Mesenchymal stem cell (in vitro differentiated cells and primary cell): ENCODE results near the gene PHETA1.
A peak's percentile ranks its signal among the peaks of the same experiment; 100 is the strongest.

Experiments
- DNase-seq: peaks from one replicate; pipeline ENCODE4 v3.0.0-alpha.2; 2013
- H2AFZ ChIP-seq: one replicate; pipeline ENCODE4 v1.6.1; 2013; ENCODE audit warnings: low read depth, mild to moderate bottlenecking, control low read depth, inconsistent platforms, low read length, moderate library complexity
- H2AK5ac ChIP-seq: 2 replicates; pipeline ENCODE4 v1.6.1; 2013; ENCODE audit warnings: low read length, moderate library complexity, mild to moderate bottlenecking, inconsistent platforms; ENCODE audit not compliant: severe bottlenecking
- H2BK120ac ChIP-seq: one replicate; pipeline ENCODE4 v1.6.1; 2013; ENCODE audit warnings: low read depth, mild to moderate bottlenecking, inconsistent platforms, low read length, moderate library complexity
- H2BK12ac ChIP-seq, 2 experiments: one replicate each; pipeline ENCODE4 v1.6.1; 2013; ENCODE audit warnings: inconsistent platforms in 2 of 2, low read length in 2 of 2, mild to moderate bottlenecking in 2 of 2, moderate library complexity in 2 of 2, control low read depth in 1 of 2
- H2BK15ac ChIP-seq: one replicate; pipeline ENCODE4 v1.6.1; 2013; ENCODE audit warnings: mild to moderate bottlenecking, low read depth, inconsistent platforms; ENCODE audit not compliant: poor library complexity, severe bottlenecking
- H2BK5ac ChIP-seq: 2 replicates; pipeline ENCODE4 v1.6.1; 2013; ENCODE audit warnings: low read depth, mild to moderate bottlenecking, low read length, control low read depth, inconsistent platforms; ENCODE audit not compliant: poor library complexity, severe bottlenecking
- H3K14ac ChIP-seq, 2 experiments: one replicate each; pipeline ENCODE4 v1.6.1; 2013; ENCODE audit warnings: inconsistent platforms in 2 of 2, low read length in 2 of 2, control low read depth in 1 of 2, mild to moderate bottlenecking in 1 of 2, moderate library complexity in 1 of 2
- H3K18ac ChIP-seq, 2 experiments: one replicate each; pipeline ENCODE4 v1.6.1; 2013; ENCODE audit warnings: inconsistent platforms in 2 of 2, low read length in 2 of 2, control low read depth in 1 of 2, low read depth in 1 of 2, mild to moderate bottlenecking in 1 of 2
- H3K23ac ChIP-seq, 2 experiments: one replicate each; pipeline ENCODE4 v1.6.1; 2013; ENCODE audit warnings: inconsistent platforms in 2 of 2, low read length in 2 of 2, mild to moderate bottlenecking in 2 of 2, moderate library complexity in 2 of 2, control low read depth in 1 of 2
- H3K27ac ChIP-seq: 2 replicates; pipeline ENCODE4 v1.5.1; 2013; ENCODE audit warnings: mild to moderate bottlenecking, moderate library complexity, low read length, control low read depth, inconsistent platforms; ENCODE audit not compliant: poor library complexity, severe bottlenecking
- H3K27me3 ChIP-seq, 2 experiments: 2 replicates each; pipeline versions ENCODE4 v1.6.1 to v1.7.0; 2013; ENCODE audit warnings: low read length in 2 of 2, mild to moderate bottlenecking in 2 of 2, moderate library complexity in 2 of 2, control low read depth in 1 of 2, inconsistent platforms in 1 of 2; ENCODE audit not compliant: control insufficient read depth in 1 of 2, insufficient read depth in 1 of 2
- H3K36me3 ChIP-seq, 2 experiments: 2 replicates each; pipeline versions ENCODE4 v1.6.1 to v1.7.0; 2013; ENCODE audit warnings: low read length in 2 of 2, control low read depth in 1 of 2, inconsistent platforms in 1 of 2, low read depth in 1 of 2, mild to moderate bottlenecking in 1 of 2; ENCODE audit not compliant: insufficient read depth in 2 of 2, control insufficient read depth in 1 of 2
- H3K4ac ChIP-seq, 2 experiments: one replicate each; pipeline ENCODE4 v1.6.1; 2013; ENCODE audit warnings: inconsistent platforms in 2 of 2, low read length in 2 of 2, mild to moderate bottlenecking in 2 of 2, moderate library complexity in 2 of 2, control low read depth in 1 of 2, low read depth in 1 of 2
- H3K4me1 ChIP-seq: 2 replicates; pipeline ENCODE4 v1.6.1; 2013; ENCODE audit warnings: low read depth, low read length, control low read depth; ENCODE audit not compliant: control insufficient read depth, insufficient read depth
- H3K4me2 ChIP-seq: 2 replicates; pipeline ENCODE4 v1.6.1; 2013; ENCODE audit warnings: low read length, mild to moderate bottlenecking, inconsistent platforms; ENCODE audit not compliant: poor library complexity, severe bottlenecking
- H3K4me3 ChIP-seq, 2 experiments: 2 replicates each; pipeline versions ENCODE4 v1.5.1 to v1.7.0; 2013; ENCODE audit warnings: low read length in 2 of 2, mild to moderate bottlenecking in 2 of 2, control low read depth in 1 of 2, low read depth in 1 of 2; ENCODE audit not compliant: insufficient read depth in 1 of 2
- H3K79me1 ChIP-seq: replicated peaks from 2 replicates; pipeline ENCODE4 v1.6.1; 2013; ENCODE audit warnings: mild to moderate bottlenecking, control low read depth, low read length, inconsistent platforms; ENCODE audit not compliant: poor library complexity, severe bottlenecking
- H3K9ac ChIP-seq: 2 replicates; pipeline ENCODE4 v1.7.0; 2013; ENCODE audit warnings: mild to moderate bottlenecking, low read length, moderate library complexity
- H3K9me3 ChIP-seq: 2 replicates; pipeline ENCODE4 v1.7.0; 2013; ENCODE audit warnings: mild to moderate bottlenecking, low read length; ENCODE audit not compliant: control insufficient read depth
- H4K8ac ChIP-seq: one replicate; pipeline ENCODE4 v1.6.1; 2013; ENCODE audit warnings: inconsistent platforms, mild to moderate bottlenecking, low read length, moderate library complexity
- H4K91ac ChIP-seq: one replicate; pipeline ENCODE4 v1.6.1; 2013; ENCODE audit warnings: mild to moderate bottlenecking, low read length, inconsistent platforms
- WGBS: methylation state at CpG from one replicate; pipeline ENCODE4 v1.1.7; 2013; ENCODE audit warnings: mixed read lengths; 5-methylcytosine and 5-hydroxymethylcytosine counted together

Gene PHETA1

DNA sequence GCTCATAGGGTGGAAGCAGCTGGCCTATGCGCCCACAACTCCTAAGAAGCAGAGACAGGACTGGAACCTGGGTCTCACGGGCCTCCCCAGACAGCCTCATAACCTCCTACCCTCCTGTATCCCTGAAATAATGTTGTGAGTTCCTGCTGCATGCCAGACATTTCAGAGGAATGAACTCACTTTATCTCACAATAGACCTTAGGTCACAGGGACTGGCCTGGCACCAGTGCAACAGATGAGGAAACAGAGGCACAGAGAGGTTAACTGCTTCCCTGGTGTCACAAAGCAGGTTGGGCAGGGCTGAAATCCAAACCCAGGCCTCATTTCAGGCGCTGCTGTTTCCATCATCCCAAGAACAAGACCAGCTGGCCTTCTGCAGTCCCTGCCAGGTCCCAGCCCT lies 5.3 kb downstream of the PHETA1 start:
- Histone ChIP-seq H3K18ac (no peak overlapping the region), H2AFZ (no peak overlapping the region), H3K27me3 (peaks cover 0 to 16% of the 10 kb centered on the region in 2 experiments), H3K9me3 (no peaks in the 10 kb centered on the region), H3K4ac (no peak overlapping the region), H3K9ac (no peak overlapping the region), H4K8ac (no peak overlapping the region), H3K14ac (no peak overlapping the region), H3K36me3 (peaks cover 24 to 48% of the 10 kb centered on the region in 2 experiments), H4K91ac (no peak overlapping the region), H3K4me2 (no peak overlapping the region), H2BK15ac (no peak overlapping the region), H3K4me3 (no peak overlapping the region), H3K4me1 (peaks cover 39% of the 10 kb centered on the region), H3K27ac (no peak overlapping the region), H3K79me1 (peaks cover 30% of the 10 kb centered on the region), H2BK12ac (no peak overlapping the region), H3K23ac (no peak overlapping the region), H2BK120ac (no peak overlapping the region), H2AK5ac (no peak overlapping the region), H2BK5ac (no peak overlapping the region)
- DNase-seq: peak; percentile 5
- 84% methylated on average over 3 of the region's 3 CpGs for WGBS

DNA sequence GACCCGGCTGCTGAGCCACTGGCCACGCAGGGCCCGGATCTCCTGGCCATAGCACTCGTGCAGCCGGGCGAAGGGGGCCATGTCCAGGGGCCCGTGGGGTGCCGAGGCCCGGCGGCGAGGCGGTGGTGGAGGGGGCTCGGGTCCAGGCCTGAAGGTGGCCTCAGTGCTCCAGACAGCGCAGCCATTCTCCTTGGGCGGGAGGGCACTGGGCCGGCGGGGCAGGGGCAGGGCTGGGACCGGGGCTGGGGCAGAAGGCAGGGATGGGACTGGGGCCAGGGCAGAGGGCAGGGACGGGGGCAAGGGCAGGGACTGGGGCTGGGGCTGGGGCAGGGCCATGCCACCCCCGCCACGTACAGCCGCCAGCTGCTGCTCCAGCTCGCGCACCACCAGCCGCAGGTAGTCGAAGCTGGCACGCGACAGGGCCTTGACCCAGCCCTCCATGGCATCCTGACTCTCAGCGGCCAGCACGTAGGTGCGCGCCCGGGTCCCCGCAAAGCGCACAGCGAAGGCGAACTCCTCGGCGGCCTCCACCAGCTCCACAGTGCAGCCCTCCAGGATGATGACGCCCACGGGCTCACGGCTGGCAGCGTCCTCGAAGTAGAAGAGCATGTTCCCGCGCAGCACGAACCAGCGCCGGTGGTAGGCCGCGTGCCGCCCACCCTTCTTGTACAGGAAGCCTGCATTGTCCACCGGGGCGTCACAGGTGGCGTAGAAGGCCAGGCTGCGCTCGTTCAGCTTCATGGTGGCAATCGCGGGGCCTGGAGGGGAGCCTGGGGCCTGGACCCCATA lies 6.0 kb downstream of the PHETA1 start:
- Histone ChIP-seq H3K36me3 (peaks cover 24 to 48% of the 10 kb centered on the region in 2 experiments), H3K18ac (no peak overlapping the region), H2AK5ac (peak overlapping the region; percentile 45), H2BK12ac (no peak overlapping the region), H3K4me2 (no peak overlapping the region), H3K79me1 (peaks cover 26% of the 10 kb centered on the region), H3K9me3 (no peaks in the 10 kb centered on the region), H3K27me3 (peaks cover 0 to 16% of the 10 kb centered on the region in 2 experiments), H3K4me3 (no peak overlapping the region), H2BK5ac (no peak overlapping the region), H4K91ac (no peak overlapping the region), H3K4me1 (peaks cover 39% of the 10 kb centered on the region), H2AFZ (no peak overlapping the region), H3K23ac (no peak overlapping the region), H3K14ac (peak overlapping the region in 1 of 2 experiments; percentile 24), H2BK15ac (no peak overlapping the region), H3K9ac (no peak overlapping the region), H2BK120ac (no peak overlapping the region), H4K8ac (no peak overlapping the region), H3K4ac (no peak overlapping the region), H3K27ac (no peak overlapping the region)
- DNase-seq: no peak
- 98% methylated on average over 57 of the region's 59 CpGs for WGBS

DNA sequence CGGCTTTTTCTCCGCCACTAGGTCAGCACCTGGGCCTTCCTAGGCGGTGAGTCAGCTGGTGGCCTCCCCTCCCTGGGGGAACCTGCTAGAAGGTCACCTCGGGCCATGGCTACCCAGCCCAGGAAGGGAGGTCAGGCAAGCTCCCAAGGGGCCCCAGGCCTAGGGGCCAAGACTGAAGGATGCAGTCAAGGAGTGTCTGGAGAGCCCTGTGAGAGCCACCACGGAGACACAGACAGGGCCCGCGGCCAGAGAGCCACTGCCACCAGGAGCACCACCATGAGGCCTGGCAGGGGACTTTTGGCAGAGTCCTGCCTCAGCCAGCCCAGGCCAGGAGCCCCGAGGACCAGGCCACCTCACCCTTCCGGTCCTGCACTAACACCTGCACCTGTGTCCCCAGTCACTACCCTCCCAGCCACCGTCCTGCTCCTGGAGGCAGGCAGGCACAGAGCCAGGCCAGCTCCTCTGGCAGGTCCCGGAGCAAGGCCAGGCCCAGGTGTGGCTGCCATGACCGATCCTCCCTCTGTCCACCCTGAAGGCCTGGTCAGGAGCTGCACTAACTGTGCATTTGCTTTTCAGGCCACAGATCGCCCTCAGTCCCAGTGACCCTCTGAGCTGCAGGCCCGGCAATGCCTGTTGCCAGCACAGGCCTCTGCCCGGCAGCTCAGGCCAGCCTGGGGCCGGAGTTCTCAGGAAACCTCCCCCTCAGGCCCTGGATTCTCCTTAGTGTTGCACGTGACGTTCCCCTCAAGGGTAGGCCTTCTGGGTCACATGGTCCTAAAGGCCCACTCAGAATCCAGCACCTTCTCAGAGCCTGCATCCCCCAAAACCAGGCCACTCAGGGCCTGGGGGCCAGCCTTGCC lies 6.9 kb downstream of the PHETA1 start:
- Histone ChIP-seq H3K79me1 (peaks cover 18% of the 10 kb centered on the region), H2BK12ac (no peak overlapping the region), H3K9me3 (no peaks in the 10 kb centered on the region), H4K91ac (no peak overlapping the region), H4K8ac (no peak overlapping the region), H3K27me3 (peaks cover 0 to 16% of the 10 kb centered on the region in 2 experiments), H2BK120ac (no peak overlapping the region), H3K27ac (no peak overlapping the region), H3K9ac (no peak overlapping the region), H2BK15ac (no peak overlapping the region), H3K23ac (no peak overlapping the region), H2AFZ (no peak overlapping the region), H2BK5ac (no peak overlapping the region), H3K14ac (no peak overlapping the region), H2AK5ac (no peak overlapping the region), H3K4me1 (peaks cover 31% of the 10 kb centered on the region), H3K4ac (no peak overlapping the region), H3K4me2 (no peak overlapping the region), H3K36me3 (peaks cover 24 to 48% of the 10 kb centered on the region in 2 experiments), H3K18ac (no peak overlapping the region), H3K4me3 (no peak overlapping the region)
- no peak for DNase-seq
- 90% methylated on average over 18 of the region's 18 CpGs for WGBS

DNA sequence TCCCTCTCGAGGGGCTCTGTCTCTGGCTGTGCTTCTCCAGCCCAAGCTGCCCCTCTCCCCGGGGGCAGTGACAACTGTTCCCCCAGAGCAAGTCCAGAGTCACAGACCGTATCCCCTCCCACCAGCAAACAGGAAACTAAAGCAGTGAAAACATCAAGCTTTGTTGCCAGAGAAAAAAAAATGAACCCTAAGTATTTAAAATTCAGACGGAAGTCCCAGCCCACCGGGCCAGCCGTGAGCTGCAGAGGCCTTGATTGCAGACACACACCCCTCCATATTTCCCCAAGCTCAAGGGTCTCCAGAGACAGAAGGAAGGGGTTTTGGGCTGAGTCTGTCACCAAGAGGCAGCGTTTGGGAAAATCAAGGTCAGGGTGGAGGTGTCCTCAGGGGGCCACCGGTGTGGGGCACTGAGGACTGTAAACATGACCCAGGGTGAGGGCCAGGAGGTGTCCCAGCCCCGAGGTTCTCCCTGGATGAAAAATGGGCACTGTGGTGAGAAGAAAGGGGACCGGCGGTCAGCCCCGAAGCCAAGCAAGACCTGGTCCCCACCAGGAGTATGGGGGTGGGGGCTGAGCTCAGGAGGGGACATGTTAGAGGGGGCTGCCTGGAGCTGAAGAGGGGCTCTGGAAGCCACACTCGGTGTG lies 7.7 kb downstream of the PHETA1 start:
- Histone ChIP-seq H3K4me3 (no peak overlapping the region), H2BK12ac (no peak overlapping the region), H4K91ac (no peak overlapping the region), H3K36me3 (peaks cover 23 to 48% of the 10 kb centered on the region in 2 experiments), H2AFZ (no peak overlapping the region), H3K4me1 (peaks cover 30% of the 10 kb centered on the region), H3K14ac (no peak overlapping the region), H4K8ac (no peak overlapping the region), H3K4ac (no peak overlapping the region), H3K23ac (no peak overlapping the region), H3K9ac (no peak overlapping the region), H3K27ac (no peak overlapping the region), H3K18ac (no peak overlapping the region), H3K4me2 (no peak overlapping the region), H3K9me3 (no peaks in the 10 kb centered on the region), H3K27me3 (peaks cover 0 to 16% of the 10 kb centered on the region in 2 experiments), H2AK5ac (no peak overlapping the region), H2BK120ac (no peak overlapping the region), H2BK15ac (no peak overlapping the region), H2BK5ac (no peak overlapping the region), H3K79me1 (peaks cover 18% of the 10 kb centered on the region)
- 81% methylated on average over 11 of the region's 13 CpGs for WGBS
- no peak for DNase-seq
